Measurements from ENCODE around the gene BTBD7. TPM values are rescaled to one million over a fixed set of nuclear protein-coding genes. Genes with fewer than 3 reads are reported as not detected.
A peak's percentile ranks its signal among the peaks of the same experiment; 100 is the strongest.

The BTBD7 gene
- total and polyA plus RNA-seq, 11 donors = 7.2 to 34.0 (median 20.2) TPM

DNA sequence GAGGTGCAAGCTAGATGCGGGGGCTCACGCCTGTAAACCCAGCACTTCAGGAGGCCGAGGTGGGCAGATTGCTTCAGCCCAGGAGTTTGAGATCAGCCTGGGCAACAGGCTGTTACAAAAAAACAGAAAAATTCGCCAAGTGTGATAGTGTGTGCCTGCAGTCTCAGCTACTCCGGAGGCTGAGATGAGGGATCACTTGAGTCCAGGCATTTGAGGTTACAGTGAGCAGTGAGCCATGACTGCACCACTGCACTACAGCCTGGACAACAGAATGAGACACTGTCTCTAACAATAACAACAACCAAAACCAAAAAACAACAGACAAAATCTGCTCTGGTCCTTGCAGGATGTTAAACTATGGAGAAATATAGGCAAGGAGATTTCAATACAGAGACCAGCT lies 13.9 kb downstream of the BTBD7 start:
- WGBS, 4 donors = 73 to 82% (median 78%) methylated on average over 5 of the region's 5 CpGs
- intact Hi-C loops (cut with DNase I) = loop anchor here in 1 of 10 donors (5.0 kb wide), 1 partner anchor 42 kb away; no protein-coding TSS in a partner anchor
- Histone ChIP-seq H3K27ac (no peak overlapping the region), H3K9me3 (peaks cover 0 to 3% (median 0%) of the 10 kb centered on the region in 12 donors), H3K4me1 (peaks cover 0 to 56% (median 31%) of the 10 kb centered on the region in 12 donors), H3K4me3 (no peak overlapping the region), H3K36me3 (peaks cover 0 to 2% (median 0%) of the 10 kb centered on the region in 9 donors), H3K27me3 (no peaks in the 10 kb centered on the region)
- TF ChIP-seq, protein P1, sequence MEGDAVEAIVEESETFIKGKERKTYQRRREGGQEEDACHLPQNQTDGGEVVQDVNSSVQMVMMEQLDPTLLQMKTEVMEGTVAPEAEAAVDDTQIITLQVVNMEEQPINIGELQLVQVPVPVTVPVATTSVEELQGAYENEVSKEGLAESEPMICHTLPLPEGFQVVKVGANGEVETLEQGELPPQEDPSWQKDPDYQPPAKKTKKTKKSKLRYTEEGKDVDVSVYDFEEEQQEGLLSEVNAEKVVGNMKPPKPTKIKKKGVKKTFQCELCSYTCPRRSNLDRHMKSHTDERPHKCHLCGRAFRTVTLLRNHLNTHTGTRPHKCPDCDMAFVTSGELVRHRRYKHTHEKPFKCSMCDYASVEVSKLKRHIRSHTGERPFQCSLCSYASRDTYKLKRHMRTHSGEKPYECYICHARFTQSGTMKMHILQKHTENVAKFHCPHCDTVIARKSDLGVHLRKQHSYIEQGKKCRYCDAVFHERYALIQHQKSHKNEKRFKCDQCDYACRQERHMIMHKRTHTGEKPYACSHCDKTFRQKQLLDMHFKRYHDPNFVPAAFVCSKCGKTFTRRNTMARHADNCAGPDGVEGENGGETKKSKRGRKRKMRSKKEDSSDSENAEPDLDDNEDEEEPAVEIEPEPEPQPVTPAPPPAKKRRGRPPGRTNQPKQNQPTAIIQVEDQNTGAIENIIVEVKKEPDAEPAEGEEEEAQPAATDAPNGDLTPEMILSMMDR (IDR thresholded peaks at IDR 0.05) = no peak
- no peak for TF ChIP-seq POLR2A (IDR thresholded peaks at IDR 0.05)
- no peak for DNase-seq
- ATAC-seq = no peak

DNA sequence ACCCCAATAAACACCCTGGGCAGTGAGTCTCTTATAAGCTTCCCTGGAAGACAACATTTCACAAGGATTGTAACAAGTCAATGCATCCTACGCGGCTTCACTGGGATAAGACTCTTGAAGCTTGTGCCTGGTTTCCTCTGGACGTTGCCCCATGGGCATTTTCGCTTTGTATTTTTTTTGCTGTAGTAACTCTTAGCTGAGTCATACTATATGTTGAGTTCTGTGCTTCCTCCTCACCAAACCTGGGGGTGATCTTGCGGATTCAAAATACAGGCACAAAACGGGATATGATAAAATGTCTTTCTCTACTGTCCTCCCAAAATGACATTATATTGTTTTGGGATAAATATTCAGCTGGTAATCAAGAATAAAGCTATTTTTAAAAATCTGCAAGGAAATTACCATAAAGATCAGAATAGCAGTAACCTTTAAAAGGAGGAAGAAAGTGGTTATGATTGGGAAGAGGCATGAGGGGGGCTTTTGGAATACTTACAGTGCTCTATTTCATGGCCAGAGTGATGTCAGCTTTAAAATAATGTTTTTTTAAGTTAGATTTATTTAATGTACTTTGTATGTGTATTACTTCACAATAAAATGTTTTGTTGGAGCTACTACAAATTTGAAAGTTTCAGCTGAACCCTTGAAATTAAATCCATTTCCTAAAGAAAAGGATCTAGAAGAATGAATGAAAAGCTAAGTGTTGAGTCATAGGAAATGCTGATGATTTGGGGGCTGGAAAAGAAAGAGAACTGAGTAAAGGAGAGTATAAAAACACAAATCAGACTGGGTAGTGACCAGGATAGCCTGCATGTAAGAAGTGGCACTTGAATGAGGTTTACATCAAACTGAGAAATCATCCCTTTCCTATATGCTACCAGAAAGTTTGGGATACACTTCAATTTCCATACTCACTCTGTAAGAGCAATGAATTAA lies 14.7 kb downstream of the BTBD7 start:
- WGBS, 4 donors = 48 to 61% (median 59%) methylated on average over 6 of the region's 6 CpGs
- DNase-seq (no peak), ATAC-seq (no peak)
- Histone ChIP-seq H3K9me3 (peaks cover 0 to 3% (median 0%) of the 10 kb centered on the region in 12 donors), H3K36me3 (no peaks in the 10 kb centered on the region), H3K4me1 (peaks cover 0 to 53% (median 27%) of the 10 kb centered on the region in 12 donors), H3K27me3 (no peaks in the 10 kb centered on the region), H3K27ac (peak overlapping the region in 1 of 12 donors; percentile 53), H3K4me3 (no peak overlapping the region)
- no peak for TF ChIP-seq POLR2A (IDR thresholded peaks at IDR 0.05)
- TF ChIP-seq, protein P1 (IDR thresholded peaks at IDR 0.05) = no peak
- intact Hi-C loops (cut with DNase I) = loop anchor here in 1 of 10 donors (5.0 kb wide), 1 partner anchor 41 kb away; no protein-coding TSS in a partner anchor

DNA sequence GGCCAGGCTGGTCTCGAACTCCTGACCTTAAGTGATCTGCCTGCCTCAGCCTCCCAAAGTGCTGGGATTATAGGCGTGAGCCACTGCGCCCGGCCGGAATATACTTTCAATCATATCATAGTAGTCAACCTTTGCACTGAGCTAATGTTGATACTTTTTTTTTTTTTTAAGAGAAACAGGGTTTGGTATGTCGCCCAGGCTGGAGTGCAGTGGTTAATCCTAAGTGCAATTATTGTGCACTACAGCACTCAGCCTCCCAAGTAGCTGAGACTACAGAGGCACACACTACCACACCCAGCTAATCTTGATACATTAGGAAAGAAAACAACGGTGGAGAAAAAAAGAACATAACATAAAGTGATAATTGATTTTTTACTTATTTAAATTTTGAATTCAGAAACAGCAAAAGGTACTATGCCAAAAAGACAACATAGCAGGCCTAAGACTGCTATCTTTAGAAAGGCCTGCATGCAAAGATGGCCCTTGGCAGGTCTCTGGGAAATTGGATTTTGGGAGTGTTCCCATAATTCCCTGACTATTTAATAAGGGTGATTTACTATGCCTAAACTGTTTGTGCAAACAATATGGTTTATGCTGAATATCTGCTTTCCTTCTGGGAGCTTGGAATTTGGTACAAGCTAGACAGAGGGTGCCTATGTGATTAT lies 15.5 kb downstream of the BTBD7 start:
- intact Hi-C loops (cut with DNase I) = loop anchor here in 1 of 10 donors (5.0 kb wide), 1 partner anchor 40 kb away; no protein-coding TSS in a partner anchor
- TF ChIP-seq, protein P1 (IDR thresholded peaks at IDR 0.05) = no peak
- no peak for TF ChIP-seq POLR2A (IDR thresholded peaks at IDR 0.05)
- 88 to 93% (median 91%) methylated on average over 7 of the region's 7 CpGs for WGBS, 4 donors
- peaks cover 0 to 54% (median 32%) of the 10 kb centered on the region in 12 donors for H3K4me1 ChIP-seq
- H3K9me3 ChIP-seq = peaks cover 0 to 3% (median 0%) of the 10 kb centered on the region in 12 donors
- H3K27ac ChIP-seq = peak overlapping the region in 1 of 12 donors; percentile 53
- H3K36me3 ChIP-seq = no peaks in the 10 kb centered on the region
- ATAC-seq (no peak), DNase-seq (no peak)
- no peaks in the 10 kb centered on the region for H3K27me3 ChIP-seq
- no peak overlapping the region for H3K4me3 ChIP-seq

DNA sequence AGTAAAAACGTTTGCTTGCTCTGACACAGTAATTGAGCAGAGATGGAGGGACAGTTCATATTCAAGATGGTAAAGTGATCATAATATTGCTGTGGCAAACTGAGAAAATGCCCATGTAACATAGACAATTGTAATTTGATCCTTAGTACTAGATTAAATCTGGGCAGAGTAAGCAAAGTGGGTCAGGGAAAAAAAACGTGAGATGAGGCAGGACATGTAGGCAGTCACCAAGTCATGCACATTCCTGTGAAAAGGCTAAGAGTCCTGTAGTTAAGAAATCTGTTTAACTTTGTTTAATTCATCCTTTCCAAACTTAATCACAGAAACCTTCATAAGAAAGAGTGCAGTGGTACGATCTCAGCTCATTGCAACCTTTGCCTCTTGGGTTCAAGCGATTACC lies 16.1 kb downstream of the BTBD7 start:
- Histone ChIP-seq H3K4me3 (no peak overlapping the region), H3K36me3 (no peaks in the 10 kb centered on the region), H3K27ac (no peak overlapping the region), H3K27me3 (no peaks in the 10 kb centered on the region), H3K9me3 (peaks cover 0 to 3% (median 0%) of the 10 kb centered on the region in 12 donors), H3K4me1 (peaks cover 0 to 59% (median 34%) of the 10 kb centered on the region in 12 donors)
- DNase-seq = no peak
- intact Hi-C loops (cut with DNase I) = loop anchor here in 1 of 10 donors (5.0 kb wide), 1 partner anchor 39 kb away; no protein-coding TSS in a partner anchor
- no peak for ATAC-seq
- TF ChIP-seq POLR2A (IDR thresholded peaks at IDR 0.05) = no peak
- TF ChIP-seq, protein P1 (IDR thresholded peaks at IDR 0.05) = no peak
- 72 to 85% (median 79%) methylated on average over 4 of the region's 4 CpGs for WGBS, 4 donors
